CD4-positive, alpha-beta T cell treated with Interleukin-17A for 4 hours (primary cell): ENCODE measurements around the gene LEFTY2.
"Not testable (repeated sequence)": the region's sequence is repeated elsewhere in the genome, so short reads cannot be mapped to it uniquely, and the experiment has no call there.

ENCODE experiments used
- DNase-seq: peaks from one replicate; pipeline ENCODE4 v3.0.0-alpha.2; 2020; ENCODE audit warnings: mixed read lengths

Gene LEFTY2

GRCh38 chr1:225899044-225899925 lies 41.7 kb downstream of the LEFTY2 start:
- no peak for DNase-seq

- peak; percentile 70 for DNase-seq
Measured at GRCh38 chr1:225897595-225898514, 43.2 kb downstream of the LEFTY2 start.

- DNase-seq: peak; percentile 73
Measured at GRCh38 chr1:225896937-225897549, 44.0 kb downstream of the LEFTY2 start.

GRCh38 chr1:225896494-225896893 lies 44.5 kb downstream of the LEFTY2 start:
- DNase-seq: no peak

- DNase-seq: no peak
Measured at GRCh38 chr1:225892307-225892706, 48.7 kb downstream of the LEFTY2 start.

GRCh38 chr1:225891229-225891972 lies 49.6 kb downstream of the LEFTY2 start:
- no peak for DNase-seq

- DNase-seq: no peak
Measured at GRCh38 chr1:225890346-225891228, 50.4 kb downstream of the LEFTY2 start.

GRCh38 chr1:225889743-225890142 lies 51.3 kb downstream of the LEFTY2 start:
- DNase-seq: no peak

- no peak for DNase-seq
Measured at GRCh38 chr1:225888898-225889601, 52.0 kb downstream of the LEFTY2 start, which contains the start of gene LEFTY1. Gene LEFTY1, minus strand, starts transcription at chr1:225889146. Its CDS starts 80 bp downstream, at chr1:225889066.

GRCh38 chr1:225888289-225888897 lies 52.6 kb downstream of the LEFTY2 start:
- no peak for DNase-seq

GRCh38 chr1:225887554-225888288 lies 53.3 kb downstream of the LEFTY2 start:
- not testable (repeated sequence) for DNase-seq

GRCh38 chr1:225887030-225887314 lies 54.0 kb downstream of the LEFTY2 start:
- DNase-seq: no peak
